Activated CD8-positive, alpha-beta memory T cell treated with anti-CD3 and anti-CD28 coated beads for 48 hours (primary cell): ENCODE results near the gene AJM1.
A peak's percentile ranks its signal among the peaks of the same experiment; 100 is the strongest.
"Not testable (repeated sequence)": the region's sequence is repeated elsewhere in the genome, so short reads cannot be mapped to it uniquely, and the experiment has no call there.

Experiments
- DNase-seq, 3 experiments: peaks; one replicate each; pipeline ENCODE4 v3.0.0-alpha.2; 2020; ENCODE audit warnings: low read depth in 2 of 3, low spot score in 2 of 3

The AJM1 gene

GRCh38 chr9:136842380-136842948 is at the start of gene AJM1:
TSS of gene AJM1 (plus strand) at chr9:136842478. CDS start at chr9:136844415, 1,937 bp downstream.
- DNase-seq: peak; percentile 53 to 74 (median 72)

- DNase-seq: no peak
Measured at GRCh38 chr9:136793086-136793946, 49.0 kb upstream of the AJM1 start.

GRCh38 chr9:136794281-136794999 is 47.8 kb upstream of the AJM1 start:
- DNase-seq: no peak

- DNase-seq: no peak
Measured at GRCh38 chr9:136795000-136795348, 47.3 kb upstream of the AJM1 start.

GRCh38 chr9:136796238-136796774 is 46.0 kb upstream of the AJM1 start, which contains the start of gene CCDC183:
TSS of gene CCDC183 (plus strand) at chr9:136796338. CDS start at chr9:136796398, 60 bp downstream.
- DNase-seq: no peak

GRCh38 chr9:136796775-136797347 is 45.4 kb upstream of the AJM1 start:
- not testable (repeated sequence) for DNase-seq

- no peak for DNase-seq
Measured at GRCh38 chr9:136798708-136799078, 43.6 kb upstream of the AJM1 start.

- DNase-seq: no peak
Measured at GRCh38 chr9:136799079-136799853, 43.0 kb upstream of the AJM1 start.

- DNase-seq: peak; percentile 67 to 90 (median 75)
Measured at GRCh38 chr9:136799854-136800657, 42.2 kb upstream of the AJM1 start.

GRCh38 chr9:136802321-136802720 is 40.0 kb upstream of the AJM1 start:
- no peak for DNase-seq

- not testable (repeated sequence) for DNase-seq
Measured at GRCh38 chr9:136803009-136803550, 39.2 kb upstream of the AJM1 start.

GRCh38 chr9:136803551-136804508 is 38.4 kb upstream of the AJM1 start:
- no peak for DNase-seq

- no peak for DNase-seq
Measured at GRCh38 chr9:136804509-136805206, 37.6 kb upstream of the AJM1 start.

GRCh38 chr9:136805207-136805740 is 37.0 kb upstream of the AJM1 start:
- DNase-seq: no peak

GRCh38 chr9:136806067-136806466 is 36.2 kb upstream of the AJM1 start:
- DNase-seq: no peak

GRCh38 chr9:136806631-136807201 is 35.6 kb upstream of the AJM1 start:
- DNase-seq: no peak
